Endothelial cell of umbilical vein (primary cell): ENCODE results near the gene MAPK11. TPM values are rescaled to one million over a fixed set of nuclear protein-coding genes. Genes with fewer than 3 reads are reported as not detected.

Experiments used
- BruUV-seq: library from RNA; stranded (reverse); fragments of 400-500 nt; replicated peaks from 2 replicates; lab custom pipeline; 2021; lab: Mats Ljungman, UMichigan
- CTCF ChIA-PET: fragments of 300-600, 350-600 bp; sonication (Branson Sonifier 250); formaldehyde crosslinking; loops from one replicate; lab custom pipeline; 2021; ENCODE audit warnings: antibody characterized with exemption, inconsistent platforms; lab: Charles Lee
- POLR2A ChIA-PET: fragments of 300-600, 350-600 bp; sonication (Branson Sonifier 250); formaldehyde crosslinking; loops from one replicate; lab custom pipeline; 2021; ENCODE audit warnings: antibody characterized with exemption, inconsistent platforms; lab: Charles Lee
- DNase-seq: peaks from one replicate; pipeline ENCODE4 v3.0.0-alpha.2; 2011; ENCODE audit warnings: low read depth, low spot score
- FAIRE-seq: peaks from 2 replicates; lab custom pipeline; 2011; peaks lifted over from hg19 to GRCh38; lab: Jason Lieb, UNC
- H2AFZ ChIP-seq: 2 replicates; pipeline ENCODE4 v1.6.0; 2012; ENCODE audit warnings: low read depth, low read length, control low read depth, inconsistent platforms
- H3K27ac ChIP-seq: 2 replicates; pipeline ENCODE4 v1.5.1; 2011; ENCODE audit warnings: low read depth, mild to moderate bottlenecking, control low read depth, low read length, moderate library complexity; ENCODE audit not compliant: insufficient read depth
- H3K27me3 ChIP-seq, 2 experiments: 2 replicates each; pipeline versions ENCODE4 v1.6.0 to v1.6.1; 2011; ENCODE audit warnings: low read length in 2 of 2, mixed read lengths in 1 of 2; ENCODE audit not compliant: control insufficient read depth in 2 of 2, insufficient read depth in 2 of 2
- H3K36me3 ChIP-seq, 2 experiments: 2 replicates in 1 of 2; 3 replicates in 1 of 2; pipeline ENCODE4 v1.5.1; 2011; ENCODE audit warnings: low read length in 2 of 2, mild to moderate bottlenecking in 1 of 2, moderate library complexity in 1 of 2; ENCODE audit not compliant: control insufficient read depth in 2 of 2, insufficient read depth in 2 of 2; ENCODE audit errors: extremely low read depth in 1 of 2
- H3K4me1 ChIP-seq: 3 replicates; pipeline ENCODE4 v1.5.1; 2011; ENCODE audit warnings: mild to moderate bottlenecking, low read length; ENCODE audit not compliant: control insufficient read depth, insufficient read depth; ENCODE audit errors: extremely low read depth
- H3K4me2 ChIP-seq: 2 replicates; pipeline ENCODE4 v1.6.1; 2011; ENCODE audit warnings: low read length, control low read depth, mixed read lengths; ENCODE audit not compliant: insufficient read depth
- H3K4me3 ChIP-seq, 3 experiments: fragments of 200-600 bp in 1 of 3; sonication (generic), shearing (Covaris generic) in 1 of 3; replicated peaks in 1 of 3; 2 replicates each; pipeline ENCODE4 v1.5.1; 2011 to 2016; ENCODE audit warnings: control low read depth in 3 of 3, low read length in 3 of 3, mild to moderate bottlenecking in 2 of 3, inconsistent platforms in 1 of 3, low read depth in 1 of 3, moderate library complexity in 1 of 3; ENCODE audit not compliant: insufficient read depth in 1 of 3
- H3K79me2 ChIP-seq: 2 replicates; pipeline ENCODE4 v1.6.0; 2012; ENCODE audit warnings: low read length, inconsistent platforms; ENCODE audit not compliant: control insufficient read depth, insufficient read depth
- H3K9ac ChIP-seq: replicated peaks from 2 replicates; pipeline ENCODE3; 2011; ENCODE audit warnings: low read length, control low read depth; ENCODE audit not compliant: insufficient read depth; ENCODE audit errors: extremely low read depth
- H3K9me1 ChIP-seq: replicated peaks from 3 replicates; pipeline ENCODE4 v1.6.0; 2011; ENCODE audit warnings: mild to moderate bottlenecking, low read length; ENCODE audit not compliant: control insufficient read depth, insufficient read depth; ENCODE audit errors: extremely low read depth
- H3K9me3 ChIP-seq: replicated peaks from 2 replicates; pipeline ENCODE4 v1.5.1; 2012; ENCODE audit warnings: low read length, inconsistent platforms; ENCODE audit not compliant: control insufficient read depth, insufficient read depth
- H4K20me1 ChIP-seq: replicated peaks from 2 replicates; pipeline ENCODE3; 2011; ENCODE audit warnings: mild to moderate bottlenecking, low read length; ENCODE audit not compliant: control insufficient read depth, insufficient read depth; ENCODE audit errors: extremely low read depth
- CTCF ChIP-seq, 2 donors: IDR thresholded peaks; 1 replicate in 1 of 2; 2 replicates in 1 of 2; pipeline ENCODE4 v1.5.1; 2011; ENCODE audit warnings: low read length in 2 of 2, mild to moderate bottlenecking in 2 of 2, moderate library complexity in 2 of 2, control low read depth in 1 of 2, inconsistent platforms in 1 of 2, low read depth in 1 of 2; ENCODE audit not compliant: insufficient read depth in 1 of 2; ENCODE audit errors: extremely low read depth in 1 of 2
- GATA2 ChIP-seq: IDR thresholded peaks from 2 replicates; pipeline ENCODE4 v1.7.0; 2011; ENCODE audit warnings: low read depth, mild to moderate bottlenecking, moderate library complexity, mixed read lengths, low read length; ENCODE audit not compliant: insufficient read length, insufficient read depth
- JUN ChIP-seq: IDR thresholded peaks from 2 replicates; pipeline ENCODE4 v1.6.1; 2011; ENCODE audit warnings: borderline replicate concordance, low read depth; ENCODE audit not compliant: insufficient read length, insufficient read depth
- MAX ChIP-seq: IDR thresholded peaks from 2 replicates; pipeline ENCODE4 v1.6.1; 2011; ENCODE audit not compliant: insufficient read depth, insufficient read length
- MYC ChIP-seq: IDR thresholded peaks from one replicate; pipeline ENCODE4 v1.6.1; 2011; ENCODE audit warnings: mild to moderate bottlenecking, low read depth, low read length
- POLR2A ChIP-seq: IDR thresholded peaks from 2 replicates; pipeline ENCODE4 v1.6.1; 2012; ENCODE audit warnings: low read depth, mild to moderate bottlenecking, control low read depth, low read length
- POLR2AphosphoS5 ChIP-seq: IDR thresholded peaks from 2 replicates; pipeline ENCODE4 v1.6.1; 2012; ENCODE audit warnings: low read depth, mild to moderate bottlenecking, control low read depth, low read length, moderate library complexity; ENCODE audit not compliant: insufficient read depth
- dilution Hi-C: fragments of 300-500 bp; cut with MboI; formaldehyde crosslinking; loops from one replicate; pipeline ENCODE4 v1.15.0; 2019; ENCODE audit warnings: low sequenced_read_pairs; ENCODE audit not compliant: extremely low pct_ligation_motif_present
- intact Hi-C: fragments of 100-400 bp; cut with micrococcal nuclease; formaldehyde crosslinking; loops from one replicate; pipeline ENCODE4 v1.10.0; 2022
- polyA plus RNA-seq, 4 experiments: library from polyadenylated mRNA; depleted of rRNA in 3 of 4; stranded (reverse) in 3 of 4; unstranded in 1 of 4; fragments of >200 nt; gene quantifications; 2 replicates each; pipeline versions ENCODE4 v1.2.1 to v1.2.3, GENCODE V29; 2011 to 2012; ENCODE audit warnings: missing spikeins in 1 of 4
- total RNA-seq: library from RNA; stranded (reverse); gene quantifications from 2 replicates; pipeline ENCODE4 v1.2.3, GENCODE V29; 2021

MAPK11 gene
- total and polyA plus RNA-seq, 2 donors (not counting 3 experiments of a cell fraction or from before 2014, with no cell fraction given): 22.8 to 26.3 TPM

GRCh38 chr22:50238755-50239154 is 31.4 kb downstream of the MAPK11 start:
- dilution Hi-C loops: no loop called here
- no TSS peak for BruUV-seq
- no peaks in the 10 kb centered on the region for H3K9me1 ChIP-seq
- H3K9me3 ChIP-seq: no peaks in the 10 kb centered on the region
- H2AFZ ChIP-seq: no peak overlapping the region
- intact Hi-C loops: no loop called here
- FAIRE-seq (no peak), DNase-seq (no peak)
- peaks cover 15% of the 10 kb centered on the region for H3K4me1 ChIP-seq
- H3K27ac ChIP-seq: no peak overlapping the region
- POLR2A ChIA-PET: no interaction called here
- H3K4me2 ChIP-seq: no peak overlapping the region
- CTCF ChIA-PET: no interaction called here
- TF ChIP-seq MAX (no peak), POLR2A (no peak), GATA2 (no peak), MYC (no peak)
- peaks cover 0 to 10% of the 10 kb centered on the region in 2 experiments for H3K36me3 ChIP-seq
- H3K4me3 ChIP-seq: no peak overlapping the region
- peaks cover 51% of the 10 kb centered on the region for H3K79me2 ChIP-seq
- H4K20me1 ChIP-seq: no peaks in the 10 kb centered on the region
- H3K27me3 ChIP-seq: no peaks in the 10 kb centered on the region
- H3K9ac ChIP-seq: no peak overlapping the region

- Histone ChIP-seq H4K20me1 (no peaks in the 10 kb centered on the region), H3K9me3 (no peaks in the 10 kb centered on the region), H3K27me3 (no peaks in the 10 kb centered on the region), H3K4me3 (no peak overlapping the region), H3K9me1 (no peaks in the 10 kb centered on the region), H3K79me2 (peaks cover 36% of the 10 kb centered on the region), H3K4me1 (peaks cover 4% of the 10 kb centered on the region), H3K27ac (no peak overlapping the region), H2AFZ (no peak overlapping the region), H3K4me2 (no peak overlapping the region), H3K9ac (no peak overlapping the region), H3K36me3 (peaks cover 0 to 14% of the 10 kb centered on the region in 2 experiments)
- TF ChIP-seq POLR2A (no peak), POLR2AphosphoS5 (no peak), CTCF (IDR thresholded peaks at IDR 0.05; ENCODE audit: extremely low read depth in 1 of 2, insufficient read depth in 1 of 2, low read depth in 1 of 2, low read length in 2 of 2) (peak; percentile 45 to 53), JUN (no peak), GATA2 (no peak), MYC (no peak)
- dilution Hi-C loops (no loop called here), intact Hi-C loops (no loop called here)
- no TSS peak for BruUV-seq
- ChIA-PET CTCF (interaction anchor here (0.5 to 1.6 kb wide), 10 partner anchors 9 to 469 kb away, joined by 3 to 10 read pairs (median 4); partner anchors contain the start of gene SCO2), POLR2A (no interaction called here)
- FAIRE-seq (peak; percentile 82), DNase-seq (no peak)
Measured at GRCh38 chr22:50236731-50237409, 33.3 kb downstream of the MAPK11 start.
